AG04450 (cell line): ENCODE measurements around the gene DRAP1. TPM values are rescaled to one million over a fixed set of nuclear protein-coding genes. Genes with fewer than 3 reads are reported as not detected.
A peak's percentile ranks its signal among the peaks of the same experiment; 100 is the strongest.

ENCODE experiments used
- CTCF ChIA-PET: fragments of 300-600, 350-600 bp; formaldehyde crosslinking; extraction: SDS; loops from one replicate; lab custom pipeline; 2022; ENCODE audit warnings: antibody characterized with exemption, inconsistent platforms; lab: Charles Lee
- POLR2A ChIA-PET: fragments of 350-600 bp; formaldehyde crosslinking; extraction: SDS; loops from one replicate; lab custom pipeline; 2021; ENCODE audit warnings: antibody characterized with exemption, inconsistent platforms; lab: Yijun Ruan, JAX
- DNase-seq: peaks from one replicate; pipeline ENCODE4 v3.0.0-alpha.2; 2011; ENCODE audit warnings: low read depth, low spot score
- H3K27ac ChIP-seq: one replicate; pipeline ENCODE4 v1.5.1; 2012; ENCODE audit warnings: low read depth, low read length, control low read depth
- H3K27me3 ChIP-seq: one replicate; pipeline ENCODE4 v1.6.0; 2012; ENCODE audit warnings: low read length; ENCODE audit not compliant: control insufficient read depth, insufficient read depth
- H3K4me3 ChIP-seq: 2 replicates; pipeline ENCODE4 v1.5.1; 2011; ENCODE audit warnings: mild to moderate bottlenecking, low read depth, low read length, control low read depth
- H3K9me3 ChIP-seq: 2 replicates; pipeline ENCODE4 v1.5.1; 2012; ENCODE audit warnings: low read length; ENCODE audit not compliant: control insufficient read depth, insufficient read depth
- CTCF ChIP-seq: IDR thresholded peaks from 2 replicates; pipeline ENCODE4 v1.5.1; 2011; ENCODE audit warnings: low read depth, low read length, control low read depth, inconsistent platforms
- polyA plus RNA-seq: library from polyadenylated mRNA; depleted of rRNA; stranded (reverse); fragments of >200 nt; gene quantifications from 2 replicates; pipeline ENCODE4 v1.2.3, GENCODE V29; 2011

The DRAP1 gene
- polyA plus RNA-seq, 1 experiment, result 130 TPM

GRCh38 chr11:65932558-65932919 is 13.3 kb downstream of the DRAP1 start:
- Histone ChIP-seq H3K9me3 (no peaks in the 10 kb centered on the region), H3K27me3 (no peaks in the 10 kb centered on the region), H3K4me3 (no peak overlapping the region), H3K27ac (no peak overlapping the region)
- CTCF ChIA-PET, result interaction anchor here (0.8 to 1.9 kb wide), 4 partner anchors 42 to 73 kb away, joined by 3 to 7 read pairs (median 4); partner anchors contain the start of genes CCDC85B and FIBP
- POLR2A ChIA-PET, result interaction anchor here (0.5 kb wide), 1 partner anchor 18 kb away, joined by 3 read pairs; no protein-coding TSS in a partner anchor
- DNase-seq, result no peak
- no peak for TF ChIP-seq CTCF

GRCh38 chr11:65934014-65934413 is 14.8 kb downstream of the DRAP1 start:
- ChIA-PET POLR2A (interaction anchor here (1.0 kb wide), 1 partner anchor 44 kb away, joined by 8 read pairs; the partner anchor contains the start of gene CCDC85B), CTCF (interaction anchor here (0.7 to 1.0 kb wide), 4 partner anchors 33 to 74 kb away, joined by 3 to 8 read pairs (median 3); partner anchors contain the start of genes FIBP and MUS81)
- H3K27ac ChIP-seq, result no peak overlapping the region
- no peak overlapping the region for H3K4me3 ChIP-seq
- H3K9me3 ChIP-seq, result no peaks in the 10 kb centered on the region
- TF ChIP-seq CTCF, result no peak
- no peaks in the 10 kb centered on the region for H3K27me3 ChIP-seq
- peak; percentile 33 for DNase-seq

- Histone ChIP-seq H3K4me3 (no peak overlapping the region), H3K27me3 (no peaks in the 10 kb centered on the region), H3K27ac (no peak overlapping the region), H3K9me3 (no peaks in the 10 kb centered on the region)
- TF ChIP-seq CTCF, result no peak
- CTCF ChIA-PET, result interaction anchor here (1.9 kb wide), 1 partner anchor 53 kb away, joined by 8 read pairs; no protein-coding TSS in a partner anchor
- POLR2A ChIA-PET, result interaction anchor here (0.6 kb wide), 1 partner anchor 285 kb away, joined by 3 read pairs; no protein-coding TSS in a partner anchor
- no peak for DNase-seq
Observed at GRCh38 chr11:65937766-65938165, 18.5 kb downstream of the DRAP1 start.

- Histone ChIP-seq H3K27me3 (no peaks in the 10 kb centered on the region), H3K4me3 (no peak overlapping the region), H3K27ac (peak overlapping the region; percentile 75), H3K9me3 (no peaks in the 10 kb centered on the region)
- ChIA-PET POLR2A (interaction anchor here (1.3 kb wide), 1 partner anchor 51 kb away, joined by 3 read pairs; the partner anchor contains the start of gene CCDC85B), CTCF (interaction anchor here (1.1 to 1.6 kb wide), 3 partner anchors 53 to 57 kb away, joined by 4 to 10 read pairs (median 7); partner anchors contain the start of gene FIBP)
- no peak for TF ChIP-seq CTCF
- DNase-seq, result no peak
Observed at GRCh38 chr11:65941720-65942310, 22.6 kb downstream of the DRAP1 start.

GRCh38 chr11:65942531-65942930 is 23.3 kb downstream of the DRAP1 start:
- H3K4me3 ChIP-seq, result no peak overlapping the region
- no peak for TF ChIP-seq CTCF
- no peak for DNase-seq
- no peak overlapping the region for H3K27ac ChIP-seq
- no peaks in the 10 kb centered on the region for H3K9me3 ChIP-seq
- CTCF ChIA-PET, result interaction anchor here (1.2 to 1.6 kb wide), 2 partner anchors 54 to 58 kb away, joined by 4 to 10 read pairs; partner anchors contain the start of gene FIBP
- no peaks in the 10 kb centered on the region for H3K27me3 ChIP-seq
- POLR2A ChIA-PET, result no interaction called here
